ENCODE results near the gene ANKRD44. TPM values are rescaled to one million over a fixed set of nuclear protein-coding genes. Genes with fewer than 3 reads are reported as not detected.

The ANKRD44 gene
- total RNA-seq, 4 donors from 2014 or later = 22.8 to 69.1 (median 37.5) TPM

GRCh38 chr2:196989496-196989895 lies 321.1 kb downstream of the ANKRD44 start:
- no peak for TF ChIP-seq CTCF (IDR thresholded peaks at IDR 0.05; ENCODE audit: low read depth)

DNA sequence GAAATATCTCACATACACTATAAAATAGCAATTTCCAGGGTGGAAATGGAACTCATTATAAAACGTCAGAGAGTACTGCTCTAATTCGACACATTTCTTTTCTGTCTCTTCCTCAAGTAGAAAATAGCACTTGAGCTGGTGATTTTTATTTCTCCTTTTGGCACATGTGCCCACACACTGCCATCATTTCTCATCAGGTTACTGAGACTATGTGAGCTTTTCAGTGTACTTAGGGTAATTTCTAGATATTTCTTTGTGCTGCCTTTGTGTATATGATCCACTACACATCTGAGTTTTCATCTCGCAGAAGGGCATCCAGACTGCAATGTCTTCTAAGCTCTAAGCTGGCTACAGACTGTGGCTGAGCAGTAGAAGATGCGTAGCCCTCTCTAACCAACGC lies 321.9 kb downstream of the ANKRD44 start:
- TF ChIP-seq CTCF (IDR thresholded peaks at IDR 0.05; ENCODE audit: low read depth) = no peak

DNA sequence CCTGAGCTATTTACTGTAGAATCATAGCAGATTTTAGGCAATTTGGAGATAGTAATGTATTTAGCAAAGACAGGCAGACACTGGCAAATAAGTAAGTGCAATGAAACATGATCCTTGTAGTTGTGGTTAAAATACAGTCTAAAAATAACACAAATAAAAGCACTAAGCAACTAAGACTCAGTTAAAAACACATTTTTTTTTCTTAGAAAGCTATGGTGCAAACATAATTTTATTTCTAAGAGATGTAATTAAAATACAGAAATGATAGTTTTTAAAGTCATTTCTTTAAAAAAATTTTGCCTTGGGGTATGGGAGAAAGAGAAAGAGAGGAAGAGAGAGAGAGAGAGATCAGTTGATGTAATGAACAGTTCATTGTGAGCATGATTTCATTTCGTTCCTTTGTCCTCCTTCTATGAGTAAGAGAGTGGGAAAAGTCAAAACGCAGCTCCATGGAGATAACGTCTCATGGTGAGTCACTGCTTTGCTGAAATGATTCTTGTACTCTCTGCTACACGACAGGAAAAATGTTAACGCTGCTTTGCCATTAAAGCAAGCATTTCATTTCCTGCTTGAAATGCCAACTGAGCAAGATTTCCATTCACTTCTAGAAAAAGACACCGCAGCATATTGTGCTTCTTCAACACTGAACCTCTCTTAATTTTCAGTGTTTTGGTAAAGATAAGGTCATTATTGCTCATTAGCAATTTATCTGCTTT lies 322.8 kb downstream of the ANKRD44 start:
- no peak for TF ChIP-seq CTCF (IDR thresholded peaks at IDR 0.05; ENCODE audit: low read depth)

- no peak for TF ChIP-seq CTCF (IDR thresholded peaks at IDR 0.05; ENCODE audit: low read depth)
Observed at GRCh38 chr2:196987298-196987648, 323.3 kb downstream of the ANKRD44 start.

GRCh38 chr2:196985511-196986183 lies 324.9 kb downstream of the ANKRD44 start:
- no peak for TF ChIP-seq CTCF (IDR thresholded peaks at IDR 0.05; ENCODE audit: low read depth)

DNA sequence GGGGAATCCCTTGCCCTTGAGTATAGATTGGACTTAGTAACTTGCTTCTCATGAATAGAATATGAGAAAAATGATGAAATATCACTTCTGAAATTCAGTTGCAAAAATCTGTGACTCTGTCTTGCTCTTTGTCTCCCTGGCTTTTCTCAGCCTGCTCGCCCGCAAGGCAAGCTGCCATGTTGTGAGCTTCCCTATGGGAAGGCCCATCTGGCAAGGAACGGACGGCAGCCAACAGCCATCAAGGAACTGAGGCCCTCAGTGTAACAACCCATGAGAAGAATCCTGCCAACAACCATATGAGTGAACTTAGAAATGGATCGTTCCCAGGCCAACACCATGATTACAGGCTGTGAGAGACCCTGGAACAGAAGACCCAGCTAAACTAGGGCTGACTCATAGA lies 325.7 kb downstream of the ANKRD44 start:
- TF ChIP-seq CTCF (IDR thresholded peaks at IDR 0.05; ENCODE audit: low read depth) = no peak

GRCh38 chr2:196983934-196984333 lies 326.6 kb downstream of the ANKRD44 start:
- TF ChIP-seq CTCF (IDR thresholded peaks at IDR 0.05; ENCODE audit: low read depth) = no peak
